T-helper 1 cell (primary cell): Measurements from ENCODE around the gene CCDC88A.

Experiments
- DNase-seq, 5 donors: peaks; one replicate each; pipeline ENCODE4 v3.0.0-alpha.2; 2012 to 2020

Gene CCDC88A

GRCh38 chr2:55422876-55423665, 3.4 kb upstream of the CCDC88A start:
- no peak for DNase-seq

GRCh38 chr2:55421326-55421725, 1.7 kb upstream of the CCDC88A start:
- DNase-seq, result no peak

- DNase-seq, result no peak
These were observed 1.2 kb upstream of the CCDC88A start for GRCh38 chr2:55420871-55421270.

- DNase-seq, result no peak
These were observed 726 bp upstream of the CCDC88A start for GRCh38 chr2:55420439-55420725.

GRCh38 chr2:55419233-55419678, 400 bp downstream of the CCDC88A start:
- peak in 2 of 5 donors; percentile 6 to 8 for DNase-seq

GRCh38 chr2:55418512-55419232, 984 bp downstream of the CCDC88A start:
- no peak for DNase-seq

- no peak for DNase-seq
These were observed 1.6 kb downstream of the CCDC88A start for GRCh38 chr2:55418072-55418471.

- no peak for DNase-seq
These were observed 2.7 kb downstream of the CCDC88A start for GRCh38 chr2:55416786-55417568.

GRCh38 chr2:55415300-55415699, 4.4 kb downstream of the CCDC88A start:
- no peak for DNase-seq

GRCh38 chr2:55408918-55409868, 10.5 kb downstream of the CCDC88A start:
- no peak for DNase-seq

GRCh38 chr2:55408098-55408882, 11.4 kb downstream of the CCDC88A start:
- DNase-seq, result no peak

- DNase-seq, result no peak
These were observed 14.5 kb downstream of the CCDC88A start for GRCh38 chr2:55405116-55405515.

- no peak for DNase-seq
These were observed 16.2 kb downstream of the CCDC88A start for GRCh38 chr2:55403256-55403998.

- DNase-seq, result no peak
These were observed 18.5 kb downstream of the CCDC88A start for GRCh38 chr2:55401124-55401523.

- DNase-seq, result no peak
These were observed 19.3 kb downstream of the CCDC88A start for GRCh38 chr2:55400332-55400731.

- no peak for DNase-seq
These were observed 19.8 kb downstream of the CCDC88A start for GRCh38 chr2:55399815-55400214.

GRCh38 chr2:55395724-55396605, 23.7 kb downstream of the CCDC88A start:
- no peak for DNase-seq

- DNase-seq, result no peak
These were observed 27.9 kb downstream of the CCDC88A start for GRCh38 chr2:55391615-55392242.

GRCh38 chr2:55391155-55391554, 28.5 kb downstream of the CCDC88A start:
- no peak for DNase-seq
